Cardiac muscle cell (in vitro differentiated cells and primary cell): Measurements from ENCODE around the gene CHRD. TPM values are rescaled to one million over a fixed set of nuclear protein-coding genes. Genes with fewer than 3 reads are reported as not detected.

ENCODE experiments used
- DNase-seq, 2 donors: peaks; one replicate each; pipeline versions ENCODE4 v3.0.0 to v3.0.0-alpha.2; 2010 to 2017; ENCODE audit warnings: low read depth in 1 of 2, low spot score in 1 of 2
- H3K27ac ChIP-seq: fragments of 200-600 bp; sonication (generic); 2 replicates; pipeline ENCODE4 v1.5.1; 2016
- H3K27me3 ChIP-seq: fragments of 200-600 bp; sonication (generic); 2 replicates; pipeline ENCODE4 v1.6.0; 2016; ENCODE audit warnings: control low read depth
- H3K36me3 ChIP-seq: fragments of 200-600 bp; sonication (generic); 2 replicates; pipeline ENCODE4 v1.5.1; 2016; ENCODE audit warnings: control low read depth
- H3K4me1 ChIP-seq: fragments of 200-600 bp; sonication (generic); 2 replicates; pipeline ENCODE4 v1.8.1; 2017; ENCODE audit warnings: low read depth, mild to moderate bottlenecking, mixed run types
- H3K4me3 ChIP-seq: fragments of 200-600 bp; sonication (generic); 2 replicates; pipeline ENCODE4 v1.5.1; 2016; ENCODE audit warnings: mild to moderate bottlenecking
- H3K9me3 ChIP-seq: fragments of 200-600 bp; sonication (generic); 2 replicates; pipeline ENCODE4 v1.5.1; 2017; ENCODE audit warnings: low read depth, mild to moderate bottlenecking, control low read depth
- CTCF ChIP-seq: IDR thresholded peaks from 2 replicates; pipeline ENCODE4 v1.5.1; 2012; ENCODE audit warnings: low read depth, mild to moderate bottlenecking, low read length
- polyA plus RNA-seq: library from polyadenylated mRNA; unstranded; fragments of >200 nt; fragmentation: Nextera tagmentation; extraction: Ambion mirVana; gene quantifications from 2 replicates; pipeline ENCODE4 v1.2.1, GENCODE V29; 2016
- total RNA-seq: library from RNA; depleted of rRNA; stranded (reverse); fragments of >200 nt; gene quantifications from 2 replicates; pipeline ENCODE4 v1.2.3, GENCODE V29; 2016

Gene CHRD
- total and polyA plus RNA-seq, 2 experiments from 2014 or later, result 10.8 to 33.0 TPM

- H3K9me3 ChIP-seq, result no peaks in the 10 kb centered on the region
- H3K27ac ChIP-seq, result no peak overlapping the region
- TF ChIP-seq CTCF, result no peak
- H3K27me3 ChIP-seq, result no peaks in the 10 kb centered on the region
- no peak overlapping the region for H3K4me3 ChIP-seq
- DNase-seq, result no peak
- H3K4me1 ChIP-seq, result peaks cover 8% of the 10 kb centered on the region
- H3K36me3 ChIP-seq, result no peaks in the 10 kb centered on the region
Measured at GRCh38 chr3:184344579-184345316, 35.1 kb upstream of the CHRD start.

GRCh38 chr3:184345317-184346144 is 34.3 kb upstream of the CHRD start:
- Histone ChIP-seq H3K36me3 (no peaks in the 10 kb centered on the region), H3K27ac (peak overlapping the region; percentile 41), H3K9me3 (no peaks in the 10 kb centered on the region), H3K27me3 (no peaks in the 10 kb centered on the region), H3K4me1 (peaks cover 8% of the 10 kb centered on the region), H3K4me3 (no peak overlapping the region)
- DNase-seq, result peak; percentile 61 to 71
- TF ChIP-seq CTCF, result peak; percentile 57

GRCh38 chr3:184346480-184347190 is 33.2 kb upstream of the CHRD start:
- Histone ChIP-seq H3K4me1 (peaks cover 8% of the 10 kb centered on the region), H3K9me3 (no peaks in the 10 kb centered on the region), H3K27ac (no peak overlapping the region), H3K36me3 (no peaks in the 10 kb centered on the region), H3K27me3 (no peaks in the 10 kb centered on the region), H3K4me3 (no peak overlapping the region)
- no peak for TF ChIP-seq CTCF
- DNase-seq, result no peak

- peak in 1 of 2 donors; percentile 66 for DNase-seq
- H3K4me1 ChIP-seq, result peaks cover 8% of the 10 kb centered on the region
- H3K27ac ChIP-seq, result no peak overlapping the region
- TF ChIP-seq CTCF, result no peak
- H3K27me3 ChIP-seq, result no peaks in the 10 kb centered on the region
- H3K36me3 ChIP-seq, result no peaks in the 10 kb centered on the region
- H3K4me3 ChIP-seq, result no peak overlapping the region
- no peaks in the 10 kb centered on the region for H3K9me3 ChIP-seq
Measured at GRCh38 chr3:184347321-184348056, 32.4 kb upstream of the CHRD start.

GRCh38 chr3:184348057-184348382 is 31.8 kb upstream of the CHRD start:
- H3K4me3 ChIP-seq, result no peak overlapping the region
- H3K36me3 ChIP-seq, result no peaks in the 10 kb centered on the region
- H3K4me1 ChIP-seq, result peaks cover 8% of the 10 kb centered on the region
- no peaks in the 10 kb centered on the region for H3K9me3 ChIP-seq
- H3K27me3 ChIP-seq, result no peaks in the 10 kb centered on the region
- no peak for DNase-seq
- no peak overlapping the region for H3K27ac ChIP-seq
- no peak for TF ChIP-seq CTCF
